ENCODE results near the gene FGF23.
A peak's percentile ranks its signal among the peaks of the same experiment; 100 is the strongest.
"Not testable (repeated sequence)": the region's sequence is repeated elsewhere in the genome, so short reads cannot be mapped to it uniquely, and the experiment has no call there.

Gene FGF23

GRCh38 chr12:4379405-4379804 lies at the start of gene FGF23:
Gene FGF23 (minus strand): TSS chr12:4379712. CDS start chr12:4379582, 130 bp downstream.
- CTCF ChIA-PET: interaction anchor here (0.7 kb wide), 1 partner anchor 114 kb away, joined by 4 read pairs; no protein-coding TSS in a partner anchor
- DNase-seq: no peak
- Mint-ChIP-seq H3K27ac (no peak within 1 kb of the TSS), H3K4me1 (no peaks in the 10 kb centered on the region), H3K4me3 (no peak within 1 kb of the TSS), H3K27me3 (peaks cover 40% of the 10 kb centered on the region), H3K36me3 (no peaks in the 10 kb centered on the region), H3K9me3 (no peaks in the 10 kb centered on the region)

- Mint-ChIP-seq H3K27me3 (peaks cover 9% of the 10 kb centered on the region), H3K9me3 (no peaks in the 10 kb centered on the region)
- CTCF ChIA-PET: interaction anchor here (0.7 kb wide), 1 partner anchor 183 kb away, joined by 3 read pairs; no protein-coding TSS in a partner anchor
Measured at GRCh38 chr12:4424422-4424821, 44.9 kb upstream of the FGF23 start.

GRCh38 chr12:4423528-4424195 lies 44.1 kb upstream of the FGF23 start:
- Mint-ChIP-seq H3K36me3 (no peaks in the 10 kb centered on the region), H3K4me1 (peaks cover 3% of the 10 kb centered on the region), H3K27ac (no peak overlapping the region), H3K9me3 (no peaks in the 10 kb centered on the region), H3K4me3 (no peak overlapping the region), H3K27me3 (peaks cover 14% of the 10 kb centered on the region)
- CTCF ChIA-PET: interaction anchor here (1.0 to 2.2 kb wide), 3 partner anchors 9 to 101 kb away, joined by 3 to 7 read pairs (median 4); no protein-coding TSS in a partner anchor
- no peak for DNase-seq

More at GRCh38 chr12:4424422-4424821, 44.9 kb upstream of the FGF23 start:
- DNase-seq: no peak
- Mint-ChIP-seq H3K4me3 (no peak overlapping the region), H3K4me1 (peaks cover 3% of the 10 kb centered on the region), H3K36me3 (no peaks in the 10 kb centered on the region), H3K27ac (no peak overlapping the region)

- Mint-ChIP-seq H3K9me3 (no peaks in the 10 kb centered on the region), H3K27ac (no peak overlapping the region), H3K36me3 (no peaks in the 10 kb centered on the region), H3K27me3 (peaks cover 15% of the 10 kb centered on the region), H3K4me1 (peaks cover 3% of the 10 kb centered on the region), H3K4me3 (no peak overlapping the region)
- no peak for DNase-seq
- CTCF ChIA-PET: interaction anchor here (0.7 to 3.4 kb wide), 6 partner anchors 8 to 104 kb away, joined by 3 to 19 read pairs (median 6); no protein-coding TSS in a partner anchor
Measured at GRCh38 chr12:4422985-4423384, 43.5 kb upstream of the FGF23 start.

GRCh38 chr12:4421590-4422031 lies 42.1 kb upstream of the FGF23 start:
- H3K36me3 Mint-ChIP-seq: no peaks in the 10 kb centered on the region

GRCh38 chr12:4420138-4420670 lies 40.7 kb upstream of the FGF23 start:
- no peak overlapping the region for H3K4me3 Mint-ChIP-seq
- H3K27me3 Mint-ChIP-seq: peaks cover 43% of the 10 kb centered on the region
- peaks cover 11% of the 10 kb centered on the region for H3K4me1 Mint-ChIP-seq
- DNase-seq: no peak
- H3K36me3 Mint-ChIP-seq: no peaks in the 10 kb centered on the region
- no peak overlapping the region for H3K27ac Mint-ChIP-seq
- H3K9me3 Mint-ChIP-seq: no peaks in the 10 kb centered on the region
- CTCF ChIA-PET: interaction anchor here (0.9 to 3.4 kb wide), 12 partner anchors 7 to 338 kb away, joined by 3 to 19 read pairs (median 6); no protein-coding TSS in a partner anchor

More at GRCh38 chr12:4421590-4422031, 42.1 kb upstream of the FGF23 start:
- peaks cover 3% of the 10 kb centered on the region for H3K4me1 Mint-ChIP-seq
- no peaks in the 10 kb centered on the region for H3K9me3 Mint-ChIP-seq
- no peak overlapping the region for H3K27ac Mint-ChIP-seq
- H3K4me3 Mint-ChIP-seq: no peak overlapping the region
- DNase-seq: peak; percentile 35
- CTCF ChIA-PET: interaction anchor here (0.7 to 3.4 kb wide), 13 partner anchors 9 to 183 kb away, joined by 3 to 19 read pairs (median 5); no protein-coding TSS in a partner anchor
- peaks cover 29% of the 10 kb centered on the region for H3K27me3 Mint-ChIP-seq

- peaks cover 51% of the 10 kb centered on the region for H3K27me3 Mint-ChIP-seq
- no peaks in the 10 kb centered on the region for H3K9me3 Mint-ChIP-seq
- H3K4me1 Mint-ChIP-seq: peaks cover 21% of the 10 kb centered on the region
- no peak overlapping the region for H3K4me3 Mint-ChIP-seq
- H3K27ac Mint-ChIP-seq: no peak overlapping the region
- CTCF ChIA-PET: no interaction called here
- DNase-seq: no peak
- no peaks in the 10 kb centered on the region for H3K36me3 Mint-ChIP-seq
Measured at GRCh38 chr12:4418913-4419312, 39.4 kb upstream of the FGF23 start.

- no peak for DNase-seq
- H3K4me1 Mint-ChIP-seq: peaks cover 21% of the 10 kb centered on the region
- peaks cover 49% of the 10 kb centered on the region for H3K27me3 Mint-ChIP-seq
- no peaks in the 10 kb centered on the region for H3K36me3 Mint-ChIP-seq
- no peak overlapping the region for H3K4me3 Mint-ChIP-seq
- no peaks in the 10 kb centered on the region for H3K9me3 Mint-ChIP-seq
- CTCF ChIA-PET: interaction anchor here (0.7 kb wide), 1 partner anchor 422 kb away, joined by 3 read pairs; no protein-coding TSS in a partner anchor
- no peak overlapping the region for H3K27ac Mint-ChIP-seq
Measured at GRCh38 chr12:4417936-4418335, 38.4 kb upstream of the FGF23 start.

GRCh38 chr12:4417455-4417854 lies 37.9 kb upstream of the FGF23 start:
- Mint-ChIP-seq H3K4me1 (peaks cover 21% of the 10 kb centered on the region), H3K27ac (no peak overlapping the region), H3K27me3 (peaks cover 52% of the 10 kb centered on the region), H3K9me3 (no peaks in the 10 kb centered on the region), H3K36me3 (no peaks in the 10 kb centered on the region), H3K4me3 (no peak overlapping the region)
- CTCF ChIA-PET: interaction anchor here (0.7 kb wide), 1 partner anchor 421 kb away, joined by 3 read pairs; no protein-coding TSS in a partner anchor
- no peak for DNase-seq

- H3K4me3 Mint-ChIP-seq: no peak overlapping the region
- no peaks in the 10 kb centered on the region for H3K36me3 Mint-ChIP-seq
- DNase-seq: no peak
- CTCF ChIA-PET: no interaction called here
- peaks cover 21% of the 10 kb centered on the region for H3K4me1 Mint-ChIP-seq
- H3K27ac Mint-ChIP-seq: no peak overlapping the region
- peaks cover 60% of the 10 kb centered on the region for H3K27me3 Mint-ChIP-seq
- no peaks in the 10 kb centered on the region for H3K9me3 Mint-ChIP-seq
Measured at GRCh38 chr12:4416276-4416675, 36.8 kb upstream of the FGF23 start.

GRCh38 chr12:4412465-4412864 lies 33.0 kb upstream of the FGF23 start:
- H3K27me3 Mint-ChIP-seq: peaks cover 56% of the 10 kb centered on the region
- H3K4me1 Mint-ChIP-seq: peaks cover 21% of the 10 kb centered on the region
- no peak overlapping the region for H3K4me3 Mint-ChIP-seq
- no peaks in the 10 kb centered on the region for H3K36me3 Mint-ChIP-seq
- no peak overlapping the region for H3K27ac Mint-ChIP-seq
- no peaks in the 10 kb centered on the region for H3K9me3 Mint-ChIP-seq
- CTCF ChIA-PET: interaction anchor here (1.6 kb wide), 1 partner anchor 9 kb away, joined by 8 read pairs; no protein-coding TSS in a partner anchor
- no peak for DNase-seq

- H3K4me1 Mint-ChIP-seq: peaks cover 21% of the 10 kb centered on the region
- H3K4me3 Mint-ChIP-seq: no peak overlapping the region
- H3K36me3 Mint-ChIP-seq: no peaks in the 10 kb centered on the region
- H3K27me3 Mint-ChIP-seq: peaks cover 52% of the 10 kb centered on the region
- H3K9me3 Mint-ChIP-seq: no peaks in the 10 kb centered on the region
- DNase-seq: no peak
- CTCF ChIA-PET: interaction anchor here (1.0 to 1.6 kb wide), 2 partner anchors 9 to 1112 kb away, joined by 3 to 8 read pairs; no protein-coding TSS in a partner anchor
- no peak overlapping the region for H3K27ac Mint-ChIP-seq
Measured at GRCh38 chr12:4412056-4412455, 32.5 kb upstream of the FGF23 start.

GRCh38 chr12:4407136-4407535 lies 27.6 kb upstream of the FGF23 start:
- no peak for DNase-seq
- H3K27me3 Mint-ChIP-seq: peaks cover 39% of the 10 kb centered on the region
- no peak overlapping the region for H3K4me3 Mint-ChIP-seq
- H3K27ac Mint-ChIP-seq: no peak overlapping the region
- CTCF ChIA-PET: no interaction called here
- H3K36me3 Mint-ChIP-seq: no peaks in the 10 kb centered on the region
- H3K4me1 Mint-ChIP-seq: no peaks in the 10 kb centered on the region
- no peaks in the 10 kb centered on the region for H3K9me3 Mint-ChIP-seq

- H3K27me3 Mint-ChIP-seq: peaks cover 44% of the 10 kb centered on the region
- H3K36me3 Mint-ChIP-seq, H3K27ac Mint-ChIP-seq, H3K4me1 Mint-ChIP-seq, H3K4me3 Mint-ChIP-seq, DNase-seq, H3K9me3 Mint-ChIP-seq: not testable (repeated sequence)
- CTCF ChIA-PET: interaction anchor here (1.0 kb wide), 1 partner anchor 15 kb away, joined by 3 read pairs; no protein-coding TSS in a partner anchor
Measured at GRCh38 chr12:4404877-4405637, 25.5 kb upstream of the FGF23 start.

All from activated naive CD4-positive, alpha-beta T cell treated with anti-CD3 and anti-CD28 coated beads, Interleukin-2, amount 10 ng/mL, durations not matched to agents 7 days and 5 days (primary cell).